GM23248 (cell line): ENCODE measurements around the gene CA12. TPM values are rescaled to one million over a fixed set of nuclear protein-coding genes. Genes with fewer than 3 reads are reported as not detected.

Experiments used
- DNase-seq: peaks from one replicate; pipeline ENCODE4 v3.0.0-alpha.2; 2015
- H2AFZ ChIP-seq: fragments of 200-600 bp; sonication (generic); 2 replicates; pipeline ENCODE4 v1.6.1; 2016; ENCODE audit warnings: antibody characterized with exemption
- H3F3A ChIP-seq: fragments of 200-600 bp; sonication (generic); 2 replicates; pipeline ENCODE4 v1.6.1; 2016; ENCODE audit warnings: mild to moderate bottlenecking, antibody characterized with exemption, mixed run types; ENCODE audit not compliant: insufficient read depth
- H3K27ac ChIP-seq: fragments of 200-600 bp; sonication (generic); 2 replicates; pipeline ENCODE4 v1.5.1; 2016; ENCODE audit warnings: mild to moderate bottlenecking
- H3K27me3 ChIP-seq: fragments of 200-600 bp; sonication (generic); replicated peaks from 2 replicates; pipeline ENCODE4 v1.6.1; 2016; ENCODE audit warnings: mild to moderate bottlenecking; ENCODE audit not compliant: insufficient read depth
- H3K36me3 ChIP-seq: fragments of 200-600 bp; sonication (generic); 2 replicates; pipeline ENCODE4 v1.6.1; 2016; ENCODE audit warnings: low read depth, mild to moderate bottlenecking
- H3K4me1 ChIP-seq: fragments of 200-600 bp; sonication (generic); 2 replicates; pipeline ENCODE4 v1.6.1; 2016; ENCODE audit warnings: mild to moderate bottlenecking; ENCODE audit not compliant: insufficient read depth
- H3K4me2 ChIP-seq: fragments of 200-600 bp; sonication (generic); one replicate; pipeline ENCODE4 v1.6.1; 2016; ENCODE audit warnings: mild to moderate bottlenecking; ENCODE audit not compliant: unreplicated experiment
- H3K4me3 ChIP-seq: fragments of 200-600 bp; sonication (generic); 2 replicates; pipeline ENCODE4 v1.5.1; 2016; ENCODE audit warnings: mild to moderate bottlenecking
- H3K79me2 ChIP-seq: fragments of 200-600 bp; sonication (generic); 2 replicates; pipeline ENCODE4 v1.6.1; 2016; ENCODE audit warnings: mild to moderate bottlenecking; ENCODE audit not compliant: insufficient read depth
- H3K9ac ChIP-seq: fragments of 200-600 bp; sonication (generic); 2 replicates; pipeline ENCODE4 v1.6.1; 2016; ENCODE audit warnings: mild to moderate bottlenecking
- H3K9me2 ChIP-seq: fragments of 200-600 bp; sonication (generic); 2 replicates; pipeline ENCODE4 v1.6.1; 2016; ENCODE audit warnings: mixed run types, mild to moderate bottlenecking, moderate library complexity; ENCODE audit not compliant: insufficient read depth
- H3K9me3 ChIP-seq: fragments of 200-600 bp; sonication (generic); one replicate; pipeline ENCODE4 v1.6.1; 2017; ENCODE audit warnings: low read depth
- H4K20me1 ChIP-seq: fragments of 200-600 bp; sonication (generic); 2 replicates; pipeline ENCODE4 v1.6.0; 2016; ENCODE audit not compliant: insufficient read depth
- EZH2 ChIP-seq: fragments of 200-600 bp; sonication (generic); IDR thresholded peaks from 2 replicates; pipeline ENCODE4 v1.6.1; 2018; ENCODE audit warnings: antibody characterized with exemption, mild to moderate bottlenecking; ENCODE audit not compliant: insufficient read depth, poor library complexity, severe bottlenecking
- EZH2phosphoT487 ChIP-seq: fragments of 200-600 bp; sonication (generic); IDR thresholded peaks from 2 replicates; pipeline ENCODE4 v1.6.1; 2018; ENCODE audit warnings: antibody characterized with exemption, moderate library complexity, mild to moderate bottlenecking, low read depth; ENCODE audit not compliant: insufficient read depth
- WGBS, 2 experiments: methylation state at CpG; one replicate each; pipeline ENCODE4 v1.1.6; 2015 to 2017; ENCODE audit warnings: low lambda C conversion rate in 2 of 2, low coverage in 1 of 2; ENCODE audit errors: missing lambda C conversion rate in 2 of 2; 5-methylcytosine and 5-hydroxymethylcytosine counted together
- in situ Hi-C: fragments of 300-500 bp; cut with MboI; formaldehyde crosslinking; loops from 2 replicates; pipeline ENCODE4 v1.15.0; 2020
- polyA plus RNA-seq: library from polyadenylated mRNA; unstranded; fragments of >200 nt; fragmentation: Nextera tagmentation; extraction: Ambion mirVana; gene quantifications from 2 replicates; pipeline ENCODE4 v1.2.1, GENCODE V29; 2016
- total RNA-seq: library from RNA; depleted of rRNA; stranded (reverse); fragments of >200 nt; shearing (Covaris generic); gene quantifications from 2 replicates; pipeline ENCODE4 v1.2.3, GENCODE V29; 2014

CA12 gene
- total and polyA plus RNA-seq, 2 experiments from 2014 or later, result 41.8 to 42.1 TPM

GRCh38 chr15:63331456-63331855 lies 50.2 kb downstream of the CA12 start:
- Histone ChIP-seq H3K36me3 (no peaks in the 10 kb centered on the region), H3F3A (no peaks in the 10 kb centered on the region), H2AFZ (no peak overlapping the region), H3K4me2 (no peak overlapping the region), H3K9ac (no peak overlapping the region), H3K79me2 (no peaks in the 10 kb centered on the region), H4K20me1 (no peaks in the 10 kb centered on the region), H3K4me3 (no peak overlapping the region), H3K9me2 (no peaks in the 10 kb centered on the region), H3K4me1 (peaks cover 11% of the 10 kb centered on the region), H3K9me3 (no peaks in the 10 kb centered on the region), H3K27ac (no peak overlapping the region), H3K27me3 (no peaks in the 10 kb centered on the region)
- 95 to 96% methylated on average over 12 of the region's 12 CpGs for WGBS, 2 experiments
- in situ Hi-C loops, result no loop called here
- TF ChIP-seq EZH2 (no peak), EZH2phosphoT487 (no peak)
- no peak for DNase-seq

- WGBS, 2 experiments, result 93 to 96% methylated on average over 10 of the region's 10 CpGs
- H3K36me3 ChIP-seq, result no peaks in the 10 kb centered on the region
- no peak overlapping the region for H3K4me2 ChIP-seq
- H3K9ac ChIP-seq, result no peak overlapping the region
- H3K27me3 ChIP-seq, result no peaks in the 10 kb centered on the region
- no peaks in the 10 kb centered on the region for H3K9me2 ChIP-seq
- H3K27ac ChIP-seq, result no peak overlapping the region
- H4K20me1 ChIP-seq, result no peaks in the 10 kb centered on the region
- no peaks in the 10 kb centered on the region for H3K9me3 ChIP-seq
- in situ Hi-C loops, result no loop called here
- H3K4me3 ChIP-seq, result no peak overlapping the region
- H3K79me2 ChIP-seq, result no peaks in the 10 kb centered on the region
- no peaks in the 10 kb centered on the region for H3F3A ChIP-seq
- H3K4me1 ChIP-seq, result peaks cover 11% of the 10 kb centered on the region
- H2AFZ ChIP-seq, result no peak overlapping the region
- DNase-seq, result no peak
- TF ChIP-seq EZH2 (no peak), EZH2phosphoT487 (no peak)
Observed at GRCh38 chr15:63330926-63331325, 50.7 kb downstream of the CA12 start.

GRCh38 chr15:63329567-63330350 lies 51.9 kb downstream of the CA12 start:
- Histone ChIP-seq H3K27me3 (no peaks in the 10 kb centered on the region), H4K20me1 (no peaks in the 10 kb centered on the region), H3K27ac (no peak overlapping the region), H3K4me1 (peaks cover 11% of the 10 kb centered on the region), H3K36me3 (no peaks in the 10 kb centered on the region), H3K9me2 (no peaks in the 10 kb centered on the region), H3K9me3 (no peaks in the 10 kb centered on the region), H3K79me2 (no peaks in the 10 kb centered on the region), H3F3A (peaks cover 7% of the 10 kb centered on the region; the same call in 1 of the 2 replicates), H2AFZ (no peak overlapping the region), H3K4me3 (no peak overlapping the region), H3K4me2 (no peak overlapping the region), H3K9ac (no peak overlapping the region)
- 100% methylated on average over 5 of the region's 5 CpGs for WGBS, 2 experiments
- DNase-seq, result no peak
- in situ Hi-C loops, result no loop called here
- no peak for TF ChIP-seq EZH2
- TF ChIP-seq EZH2phosphoT487, result no peak

GRCh38 chr15:63327648-63328421 lies 53.8 kb downstream of the CA12 start:
- Histone ChIP-seq H3K4me1 (peaks cover 17% of the 10 kb centered on the region), H3K9ac (no peak overlapping the region), H3K27ac (no peak overlapping the region), H3K9me3 (no peaks in the 10 kb centered on the region), H3K9me2 (no peaks in the 10 kb centered on the region), H3K4me2 (no peak overlapping the region), H4K20me1 (no peaks in the 10 kb centered on the region), H3K27me3 (no peaks in the 10 kb centered on the region), H3F3A (peaks cover 21% of the 10 kb centered on the region), H2AFZ (no peak overlapping the region), H3K36me3 (no peaks in the 10 kb centered on the region), H3K4me3 (no peak overlapping the region), H3K79me2 (no peaks in the 10 kb centered on the region)
- DNase-seq, result no peak
- no peak for TF ChIP-seq EZH2
- TF ChIP-seq EZH2phosphoT487, result no peak
- in situ Hi-C loops, result no loop called here
- 94 to 96% methylated on average over 12 of the region's 12 CpGs for WGBS, 2 experiments
